ENCODE measurements around the gene PLEKHN1.

Gene PLEKHN1

GRCh38 chr1:982765-983436 is 16.6 kb downstream of the PLEKHN1 start:
- no peak overlapping the region for H3K4me3 ChIP-seq (ENCODE audit: low read depth, low read length, poor library complexity, severe bottlenecking)
- H3K4me2 ChIP-seq (ENCODE audit: low read length), result no peak overlapping the region
- H3K4me1 ChIP-seq (ENCODE audit: insufficient read depth, low read length, severe bottlenecking), result no peaks in the 10 kb centered on the region
- no peaks in the 10 kb centered on the region for H3K9me2 ChIP-seq (ENCODE audit: low read depth, low read length)
- no peak overlapping the region for H2AFZ ChIP-seq (ENCODE audit: low read length)
- H3K27me3 ChIP-seq (ENCODE audit: insufficient read depth, low read length), result no peaks in the 10 kb centered on the region; the same call in 1 of the 2 replicates
- H3K27ac ChIP-seq (ENCODE audit: low read depth, low read length, poor library complexity, severe bottlenecking), result no peak overlapping the region
- no peaks in the 10 kb centered on the region for H4K20me1 ChIP-seq (ENCODE audit: insufficient read depth, low read length)
- no peaks in the 10 kb centered on the region for H3K36me3 ChIP-seq (ENCODE audit: insufficient read depth, low read length)
- H3K79me2 ChIP-seq (ENCODE audit: insufficient read depth, low read length), result no peaks in the 10 kb centered on the region
- no peaks in the 10 kb centered on the region for H3F3A ChIP-seq (ENCODE audit: insufficient read depth, low read length)
- no peaks in the 10 kb centered on the region for H3K9me3 ChIP-seq (ENCODE audit: low read length)
- TF ChIP-seq, protein P1, sequence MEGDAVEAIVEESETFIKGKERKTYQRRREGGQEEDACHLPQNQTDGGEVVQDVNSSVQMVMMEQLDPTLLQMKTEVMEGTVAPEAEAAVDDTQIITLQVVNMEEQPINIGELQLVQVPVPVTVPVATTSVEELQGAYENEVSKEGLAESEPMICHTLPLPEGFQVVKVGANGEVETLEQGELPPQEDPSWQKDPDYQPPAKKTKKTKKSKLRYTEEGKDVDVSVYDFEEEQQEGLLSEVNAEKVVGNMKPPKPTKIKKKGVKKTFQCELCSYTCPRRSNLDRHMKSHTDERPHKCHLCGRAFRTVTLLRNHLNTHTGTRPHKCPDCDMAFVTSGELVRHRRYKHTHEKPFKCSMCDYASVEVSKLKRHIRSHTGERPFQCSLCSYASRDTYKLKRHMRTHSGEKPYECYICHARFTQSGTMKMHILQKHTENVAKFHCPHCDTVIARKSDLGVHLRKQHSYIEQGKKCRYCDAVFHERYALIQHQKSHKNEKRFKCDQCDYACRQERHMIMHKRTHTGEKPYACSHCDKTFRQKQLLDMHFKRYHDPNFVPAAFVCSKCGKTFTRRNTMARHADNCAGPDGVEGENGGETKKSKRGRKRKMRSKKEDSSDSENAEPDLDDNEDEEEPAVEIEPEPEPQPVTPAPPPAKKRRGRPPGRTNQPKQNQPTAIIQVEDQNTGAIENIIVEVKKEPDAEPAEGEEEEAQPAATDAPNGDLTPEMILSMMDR (IDR thresholded peaks at IDR 0.05; ENCODE audit: low read length), result no peak
- no peak for TF ChIP-seq EZH2 (IDR thresholded peaks at IDR 0.05; ENCODE audit: borderline replicate concordance, low read length)
- H3K9ac ChIP-seq (ENCODE audit: low read length), result no peak overlapping the region

GRCh38 chr1:983798-984475 is 17.7 kb downstream of the PLEKHN1 start:
- Histone ChIP-seq H3K79me2 (ENCODE audit: insufficient read depth, low read length) (no peaks in the 10 kb centered on the region), H3K4me2 (ENCODE audit: low read length) (no peak overlapping the region), H3K9me3 (ENCODE audit: low read length) (no peaks in the 10 kb centered on the region), H3K9ac (ENCODE audit: low read length) (no peak overlapping the region), H2AFZ (ENCODE audit: low read length) (no peak overlapping the region), H3K4me3 (ENCODE audit: low read depth, low read length, poor library complexity, severe bottlenecking) (no peak overlapping the region), H3K9me2 (ENCODE audit: low read depth, low read length) (no peaks in the 10 kb centered on the region), H3K4me1 (ENCODE audit: insufficient read depth, low read length, severe bottlenecking) (no peaks in the 10 kb centered on the region), H3K36me3 (ENCODE audit: insufficient read depth, low read length) (no peaks in the 10 kb centered on the region), H3F3A (ENCODE audit: insufficient read depth, low read length) (no peaks in the 10 kb centered on the region), H3K27me3 (ENCODE audit: insufficient read depth, low read length) (peaks cover under 1% of the 10 kb centered on the region; the same call in 1 of the 2 replicates), H4K20me1 (ENCODE audit: insufficient read depth, low read length) (no peaks in the 10 kb centered on the region), H3K27ac (ENCODE audit: low read depth, low read length, poor library complexity, severe bottlenecking) (no peak overlapping the region)
- TF ChIP-seq EZH2 (IDR thresholded peaks at IDR 0.05; ENCODE audit: borderline replicate concordance, low read length), result no peak
- TF ChIP-seq, protein P1 (IDR thresholded peaks at IDR 0.05; ENCODE audit: low read length), result peak; percentile 68

GRCh38 chr1:984476-984814 is 18.2 kb downstream of the PLEKHN1 start:
- Histone ChIP-seq H4K20me1 (ENCODE audit: insufficient read depth, low read length) (no peaks in the 10 kb centered on the region), H3K9me3 (ENCODE audit: low read length) (no peaks in the 10 kb centered on the region), H3K4me1 (ENCODE audit: insufficient read depth, low read length, severe bottlenecking) (no peaks in the 10 kb centered on the region), H3K4me3 (ENCODE audit: low read depth, low read length, poor library complexity, severe bottlenecking) (no peak overlapping the region), H3F3A (ENCODE audit: insufficient read depth, low read length) (no peaks in the 10 kb centered on the region), H2AFZ (ENCODE audit: low read length) (no peak overlapping the region), H3K27me3 (ENCODE audit: insufficient read depth, low read length) (peaks cover 6% of the 10 kb centered on the region; the same call in 1 of the 2 replicates), H3K9ac (ENCODE audit: low read length) (no peak overlapping the region), H3K27ac (ENCODE audit: low read depth, low read length, poor library complexity, severe bottlenecking) (no peak overlapping the region), H3K36me3 (ENCODE audit: insufficient read depth, low read length) (no peaks in the 10 kb centered on the region), H3K79me2 (ENCODE audit: insufficient read depth, low read length) (no peaks in the 10 kb centered on the region), H3K9me2 (ENCODE audit: low read depth, low read length) (no peaks in the 10 kb centered on the region), H3K4me2 (ENCODE audit: low read length) (no peak overlapping the region)
- TF ChIP-seq EZH2 (IDR thresholded peaks at IDR 0.05; ENCODE audit: borderline replicate concordance, low read length), result no peak
- TF ChIP-seq, protein P1 (IDR thresholded peaks at IDR 0.05; ENCODE audit: low read length), result no peak
